HCT116 (cell line): ENCODE data around the gene HEATR5A. TPM values are rescaled to one million over a fixed set of nuclear protein-coding genes. Genes with fewer than 3 reads are reported as not detected.

Experiments used
- ATAC-seq: fragments of 200-7000 bp; cut with Tn5 transposase; 2 replicates; pipeline ENCODE4 v1.9.1; 2020; ENCODE audit warnings: mild to moderate bottlenecking, moderate library complexity
- BruUV-seq: library from RNA; stranded (reverse); fragments of 400-500 nt; replicated peaks from 2 replicates; lab custom pipeline; 2021; lab: Mats Ljungman, UMichigan
- CTCF ChIA-PET: fragments of 300-600 bp; sonication (Branson Sonifier 250); formaldehyde crosslinking; loops from one replicate; lab custom pipeline; 2021; ENCODE audit warnings: antibody characterized with exemption; lab: Charles Lee
- POLR2A ChIA-PET: fragments of 300-600, 350-600 bp; sonication (Branson Sonifier 250); formaldehyde crosslinking; loops from one replicate; lab custom pipeline; 2021; ENCODE audit warnings: antibody characterized with exemption; lab: Charles Lee
- RAD21 ChIA-PET, 2 experiments: fragments of 300-600 bp; sonication (Branson Sonifier 250); formaldehyde crosslinking; loops; one replicate each; lab custom pipeline; 2023; ENCODE audit warnings: low total read pairs in 2 of 2; ENCODE audit not compliant: uncharacterized antibody in 2 of 2, unreplicated experiment in 2 of 2, low non-redundant PET in 1 of 2; lab: Charles Lee
- DNase-seq: peaks from one replicate; pipeline ENCODE4 v3.0.0-alpha.2; 2010; ENCODE audit warnings: low read depth, low spot score
- H2AFZ ChIP-seq: fragments of 200-600 bp; shearing (Covaris generic), sonication (generic); 2 replicates; pipeline ENCODE4 v1.6.1; 2017; ENCODE audit warnings: low read depth, mixed run types, mixed read lengths, antibody characterized with exemption, low read length; ENCODE audit not compliant: poor library complexity, severe bottlenecking
- H3K27ac ChIP-seq: 2 replicates; pipeline ENCODE4 v1.5.1; 2012; ENCODE audit warnings: low read depth, low read length
- H3K27me3 ChIP-seq: fragments of 200-600 bp; sonication (generic); 2 replicates; pipeline ENCODE4 v1.6.1; 2016; ENCODE audit warnings: mixed run types, low read length, mixed read lengths; ENCODE audit not compliant: insufficient read depth
- H3K36me3 ChIP-seq, 2 experiments: fragments of 200-500 bp in 1 of 2; fragments of 200-600 bp in 1 of 2; sonication (Bioruptor generic) in 1 of 2; sonication (generic) in 1 of 2; 2 replicates each; pipeline versions ENCODE4 v1.5.1 to v1.6.1; 2014 to 2016; ENCODE audit warnings: low read length in 2 of 2, inconsistent platforms in 1 of 2, mixed read lengths in 1 of 2, mixed run types in 1 of 2; ENCODE audit not compliant: insufficient read depth in 2 of 2, control insufficient read depth in 1 of 2
- H3K4me1 ChIP-seq, 2 experiments: fragments of 200-600 bp in 1 of 2; sonication (generic) in 1 of 2; 2 replicates each; pipeline versions ENCODE4 v1.5.1 to v1.6.1; 2012 to 2017; ENCODE audit warnings: low read length in 2 of 2, inconsistent platforms in 1 of 2, mild to moderate bottlenecking in 1 of 2, mixed read lengths in 1 of 2, mixed run types in 1 of 2, moderate library complexity in 1 of 2; ENCODE audit not compliant: insufficient read depth in 2 of 2, control insufficient read depth in 1 of 2
- H3K4me2 ChIP-seq: fragments of 200-600 bp; sonication (generic); 2 replicates; pipeline ENCODE4 v1.6.1; 2017; ENCODE audit warnings: mixed run types, low read length, mixed read lengths
- H3K4me3 ChIP-seq, 2 experiments: fragments of 200-600 bp in 1 of 2; sonication (generic) in 1 of 2; replicated peaks in 1 of 2; 2 replicates each; pipeline ENCODE4 v1.5.1; 2011 to 2016; ENCODE audit warnings: low read length in 2 of 2, control low read depth in 1 of 2, low read depth in 1 of 2, mild to moderate bottlenecking in 1 of 2, mixed read lengths in 1 of 2, mixed run types in 1 of 2
- H3K79me2 ChIP-seq: fragments of 200-600 bp; sonication (generic); 2 replicates; pipeline ENCODE4 v1.6.1; 2017; ENCODE audit warnings: mild to moderate bottlenecking, mixed run types, low read length, moderate library complexity, mixed read lengths; ENCODE audit not compliant: insufficient read depth
- H3K9ac ChIP-seq: fragments of 200-600 bp; sonication (generic); 2 replicates; pipeline ENCODE4 v1.6.1; 2016; ENCODE audit warnings: low read length, mixed read lengths
- H3K9me2 ChIP-seq: fragments of 200-600 bp; sonication (generic), shearing (Covaris generic); 2 replicates; pipeline ENCODE4 v1.6.1; 2017; ENCODE audit warnings: mixed run types, mild to moderate bottlenecking, moderate library complexity; ENCODE audit not compliant: insufficient read depth
- H3K9me3 ChIP-seq, 2 experiments: fragments of 200-500 bp in 1 of 2; fragments of 200-600 bp in 1 of 2; sonication (Bioruptor generic) in 1 of 2; sonication (generic) in 1 of 2; 2 replicates each; pipeline ENCODE4 v1.6.1; 2014 to 2017; ENCODE audit warnings: low read length in 2 of 2, mixed read lengths in 2 of 2, inconsistent platforms in 1 of 2, low read depth in 1 of 2, mild to moderate bottlenecking in 1 of 2, mixed run types in 1 of 2, moderate library complexity in 1 of 2; ENCODE audit not compliant: control insufficient read depth in 1 of 2, insufficient read depth in 1 of 2
- H4K20me1 ChIP-seq: fragments of 200-600 bp; sonication (generic), shearing (Covaris generic); 2 replicates; pipeline ENCODE4 v1.6.1; 2017; ENCODE audit warnings: mixed run types, mild to moderate bottlenecking, moderate library complexity; ENCODE audit not compliant: insufficient read depth
- CBX3 ChIP-seq: IDR thresholded peaks from 2 replicates; pipeline ENCODE4 v1.6.1; 2012; ENCODE audit warnings: low read depth
- ELF1 ChIP-seq: IDR thresholded peaks from 2 replicates; pipeline ENCODE4 v1.6.1; 2012; ENCODE audit warnings: low read depth, borderline replicate concordance
- EZH2phosphoT487 ChIP-seq: fragments of 200-600 bp; IDR thresholded peaks from 2 replicates; pipeline ENCODE4 v1.6.1; 2018; ENCODE audit warnings: antibody characterized with exemption, borderline replicate concordance
- FOSL1 ChIP-seq: IDR thresholded peaks from 2 replicates; pipeline ENCODE4 v1.6.1; 2012; ENCODE audit warnings: low read depth
- POLR2A ChIP-seq: IDR thresholded peaks from 2 replicates; pipeline ENCODE4 v1.7.0; 2011; ENCODE audit warnings: borderline replicate concordance; ENCODE audit not compliant: insufficient read depth, insufficient read length; ENCODE audit errors: extremely low read depth
- POLR2AphosphoS5 ChIP-seq: IDR thresholded peaks from 2 replicates; pipeline ENCODE4 v1.6.1; 2011; ENCODE audit warnings: mild to moderate bottlenecking, low read depth, low read length, moderate library complexity
- RAD21 ChIP-seq: IDR thresholded peaks from 2 replicates; pipeline ENCODE4 v1.6.1; 2012; ENCODE audit warnings: low read depth, mild to moderate bottlenecking
- SIN3A ChIP-seq: IDR thresholded peaks from 2 replicates; pipeline ENCODE4 v1.6.1; 2012; ENCODE audit warnings: low read depth
- SP1 ChIP-seq: IDR thresholded peaks from 2 replicates; pipeline ENCODE4 v1.6.1; 2012; ENCODE audit warnings: low read depth
- TCF7L2 ChIP-seq: IDR thresholded peaks from 2 replicates; pipeline ENCODE4 v1.7.0; 2011; ENCODE audit warnings: borderline replicate concordance, inconsistent platforms; ENCODE audit not compliant: insufficient read depth, insufficient read length; ENCODE audit errors: extremely low read depth
- intact Hi-C: fragments of 100-400 bp; cut with micrococcal nuclease; formaldehyde crosslinking; loops from 2 replicates; pipeline ENCODE4 v1.10.0; 2022
- total RNA-seq: library from RNA; stranded (reverse); gene quantifications from one replicate; pipeline ENCODE4 v1.2.1, GENCODE V29; 2021; ENCODE audit not compliant: unreplicated experiment
- TF ChIP-seq, protein P1 (sequence below), 3 experiments: fragments of 200-600 bp in 1 of 3; sonication (generic) in 1 of 3; IDR thresholded peaks in 2 of 3; conservative IDR thresholded peaks in 1 of 3; 2 replicates each; pipeline ENCODE4 v1.5.1; 2012 to 2017; ENCODE audit warnings: low read depth in 2 of 3, low read length in 2 of 3, antibody characterized with exemption in 1 of 3, borderline replicate concordance in 1 of 3, control low read depth in 1 of 3, mild to moderate bottlenecking in 1 of 3, mixed read lengths in 1 of 3, mixed run types in 1 of 3, moderate library complexity in 1 of 3; ENCODE audit not compliant: insufficient read depth in 1 of 3
- TF ChIP-seq, protein P2 (sequence below): IDR thresholded peaks from 2 replicates; pipeline ENCODE4 v1.6.1; 2012
- TF ChIP-seq, protein P3 (sequence below): IDR thresholded peaks from 2 replicates; pipeline ENCODE4 v1.6.1; 2012; ENCODE audit warnings: low read depth

The HEATR5A gene
- total RNA-seq, 1 experiment from 2014 or later: 20.9 TPM

GRCh38 chr14:31449971-31450610 lies 29.7 kb upstream of the HEATR5A start:
- no peak overlapping the region for H2AFZ ChIP-seq
- intact Hi-C loops: loop anchor here (10.0 kb wide), 1 partner anchor 805 kb away; no protein-coding TSS in a partner anchor
- ChIA-PET POLR2A (interaction anchor here (1.4 kb wide), 1 partner anchor 30 kb away, joined by 3 read pairs; the partner anchor contains the start of gene HEATR5A), RAD21 (no interaction called here), CTCF (interaction anchor here (0.7 to 1.7 kb wide), 6 partner anchors 9 to 1110 kb away, joined by 3 to 4 read pairs (median 3); no protein-coding TSS in a partner anchor)
- no peaks in the 10 kb centered on the region for H3K4me1 ChIP-seq
- DNase-seq (peak; percentile 7), ATAC-seq (peak; percentile 79)
- no peak overlapping the region for H3K4me2 ChIP-seq
- BruUV-seq: no TSS peak
- H4K20me1 ChIP-seq: no peaks in the 10 kb centered on the region
- H3K36me3 ChIP-seq: peaks cover 10 to 16% of the 10 kb centered on the region in 2 experiments; a peak in 3 of 4 replicates
- no peaks in the 10 kb centered on the region for H3K79me2 ChIP-seq
- no peaks in the 10 kb centered on the region for H3K9me3 ChIP-seq
- no peaks in the 10 kb centered on the region for H3K9me2 ChIP-seq
- H3K4me3 ChIP-seq: no peak overlapping the region
- TF ChIP-seq EZH2phosphoT487 (no peak), CBX3 (no peak), RAD21 (peak; percentile 58)
- TF ChIP-seq, protein P1, sequence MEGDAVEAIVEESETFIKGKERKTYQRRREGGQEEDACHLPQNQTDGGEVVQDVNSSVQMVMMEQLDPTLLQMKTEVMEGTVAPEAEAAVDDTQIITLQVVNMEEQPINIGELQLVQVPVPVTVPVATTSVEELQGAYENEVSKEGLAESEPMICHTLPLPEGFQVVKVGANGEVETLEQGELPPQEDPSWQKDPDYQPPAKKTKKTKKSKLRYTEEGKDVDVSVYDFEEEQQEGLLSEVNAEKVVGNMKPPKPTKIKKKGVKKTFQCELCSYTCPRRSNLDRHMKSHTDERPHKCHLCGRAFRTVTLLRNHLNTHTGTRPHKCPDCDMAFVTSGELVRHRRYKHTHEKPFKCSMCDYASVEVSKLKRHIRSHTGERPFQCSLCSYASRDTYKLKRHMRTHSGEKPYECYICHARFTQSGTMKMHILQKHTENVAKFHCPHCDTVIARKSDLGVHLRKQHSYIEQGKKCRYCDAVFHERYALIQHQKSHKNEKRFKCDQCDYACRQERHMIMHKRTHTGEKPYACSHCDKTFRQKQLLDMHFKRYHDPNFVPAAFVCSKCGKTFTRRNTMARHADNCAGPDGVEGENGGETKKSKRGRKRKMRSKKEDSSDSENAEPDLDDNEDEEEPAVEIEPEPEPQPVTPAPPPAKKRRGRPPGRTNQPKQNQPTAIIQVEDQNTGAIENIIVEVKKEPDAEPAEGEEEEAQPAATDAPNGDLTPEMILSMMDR (IDR thresholded peaks at IDR 0.05 in 2 of 3, conservative IDR thresholded peaks at IDR 0.05 in 1 of 3; ENCODE audit: borderline replicate concordance in 1 of 3, insufficient read depth in 1 of 3, low read depth in 2 of 3, low read length in 2 of 3): peak; percentile 25 to 67 (median 42); a peak in 3 of 6 replicates
- TF ChIP-seq, all 23 proteins: peak for 2
- Histone ChIP-seq H3K27ac (no peak overlapping the region), H3K9ac (no peak overlapping the region), H3K27me3 (no peaks in the 10 kb centered on the region)

DNA sequence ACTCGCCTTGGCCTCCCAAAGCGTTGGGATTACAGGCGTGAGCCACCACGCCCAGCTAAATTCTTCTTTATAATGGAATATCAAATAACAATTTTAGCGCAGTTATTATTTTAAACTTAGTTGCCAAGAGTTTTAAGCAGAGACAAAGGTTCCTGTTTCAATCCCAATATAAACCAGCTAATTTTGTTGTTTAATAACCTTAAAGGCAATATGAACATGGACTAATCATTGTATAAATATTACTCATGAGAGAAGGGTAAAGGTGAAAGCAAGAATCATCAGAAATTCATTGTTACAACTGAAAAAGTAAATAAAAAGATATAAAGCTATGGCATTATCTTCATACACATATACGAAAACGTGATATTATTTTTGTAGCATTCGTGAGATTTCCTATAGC lies 28.8 kb upstream of the HEATR5A start:
- Histone ChIP-seq H3K79me2 (no peaks in the 10 kb centered on the region), H3K9me2 (no peaks in the 10 kb centered on the region), H3K9ac (no peak overlapping the region), H3K9me3 (no peaks in the 10 kb centered on the region), H3K27ac (no peak overlapping the region), H3K36me3 (peaks cover 10 to 16% of the 10 kb centered on the region in 2 experiments; a peak in 3 of 4 replicates), H3K27me3 (no peaks in the 10 kb centered on the region), H3K4me2 (no peak overlapping the region), H2AFZ (no peak overlapping the region), H3K4me1 (no peaks in the 10 kb centered on the region), H4K20me1 (no peaks in the 10 kb centered on the region), H3K4me3 (no peak overlapping the region)
- POLR2A ChIA-PET: interaction anchor here (1.4 kb wide), 1 partner anchor 29 kb away, joined by 3 read pairs; the partner anchor contains the start of gene HEATR5A
- ATAC-seq: no peak
- no peak for DNase-seq
- RAD21 ChIA-PET: no interaction called here
- BruUV-seq: no TSS peak
- CTCF ChIA-PET: interaction anchor here (0.7 to 1.7 kb wide), 4 partner anchors 8 to 1111 kb away, joined by 3 to 4 read pairs (median 3); no protein-coding TSS in a partner anchor
- intact Hi-C loops: no loop called here
- TF ChIP-seq POLR2A (no peak), CBX3 (no peak), ELF1 (no peak), POLR2AphosphoS5 (no peak), FOSL1 (no peak), SP1 (no peak), SIN3A (no peak), TCF7L2 (no peak)
- TF ChIP-seq, protein P2, sequence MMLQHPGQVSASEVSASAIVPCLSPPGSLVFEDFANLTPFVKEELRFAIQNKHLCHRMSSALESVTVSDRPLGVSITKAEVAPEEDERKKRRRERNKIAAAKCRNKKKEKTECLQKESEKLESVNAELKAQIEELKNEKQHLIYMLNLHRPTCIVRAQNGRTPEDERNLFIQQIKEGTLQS: no peak
- TF ChIP-seq, protein P3, sequence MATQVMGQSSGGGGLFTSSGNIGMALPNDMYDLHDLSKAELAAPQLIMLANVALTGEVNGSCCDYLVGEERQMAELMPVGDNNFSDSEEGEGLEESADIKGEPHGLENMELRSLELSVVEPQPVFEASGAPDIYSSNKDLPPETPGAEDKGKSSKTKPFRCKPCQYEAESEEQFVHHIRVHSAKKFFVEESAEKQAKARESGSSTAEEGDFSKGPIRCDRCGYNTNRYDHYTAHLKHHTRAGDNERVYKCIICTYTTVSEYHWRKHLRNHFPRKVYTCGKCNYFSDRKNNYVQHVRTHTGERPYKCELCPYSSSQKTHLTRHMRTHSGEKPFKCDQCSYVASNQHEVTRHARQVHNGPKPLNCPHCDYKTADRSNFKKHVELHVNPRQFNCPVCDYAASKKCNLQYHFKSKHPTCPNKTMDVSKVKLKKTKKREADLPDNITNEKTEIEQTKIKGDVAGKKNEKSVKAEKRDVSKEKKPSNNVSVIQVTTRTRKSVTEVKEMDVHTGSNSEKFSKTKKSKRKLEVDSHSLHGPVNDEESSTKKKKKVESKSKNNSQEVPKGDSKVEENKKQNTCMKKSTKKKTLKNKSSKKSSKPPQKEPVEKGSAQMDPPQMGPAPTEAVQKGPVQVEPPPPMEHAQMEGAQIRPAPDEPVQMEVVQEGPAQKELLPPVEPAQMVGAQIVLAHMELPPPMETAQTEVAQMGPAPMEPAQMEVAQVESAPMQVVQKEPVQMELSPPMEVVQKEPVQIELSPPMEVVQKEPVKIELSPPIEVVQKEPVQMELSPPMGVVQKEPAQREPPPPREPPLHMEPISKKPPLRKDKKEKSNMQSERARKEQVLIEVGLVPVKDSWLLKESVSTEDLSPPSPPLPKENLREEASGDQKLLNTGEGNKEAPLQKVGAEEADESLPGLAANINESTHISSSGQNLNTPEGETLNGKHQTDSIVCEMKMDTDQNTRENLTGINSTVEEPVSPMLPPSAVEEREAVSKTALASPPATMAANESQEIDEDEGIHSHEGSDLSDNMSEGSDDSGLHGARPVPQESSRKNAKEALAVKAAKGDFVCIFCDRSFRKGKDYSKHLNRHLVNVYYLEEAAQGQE: no peak
